Measurements from ENCODE around the gene BTBD8.
A peak's percentile ranks its signal among the peaks of the same experiment; 100 is the strongest.

BTBD8 gene

DNA sequence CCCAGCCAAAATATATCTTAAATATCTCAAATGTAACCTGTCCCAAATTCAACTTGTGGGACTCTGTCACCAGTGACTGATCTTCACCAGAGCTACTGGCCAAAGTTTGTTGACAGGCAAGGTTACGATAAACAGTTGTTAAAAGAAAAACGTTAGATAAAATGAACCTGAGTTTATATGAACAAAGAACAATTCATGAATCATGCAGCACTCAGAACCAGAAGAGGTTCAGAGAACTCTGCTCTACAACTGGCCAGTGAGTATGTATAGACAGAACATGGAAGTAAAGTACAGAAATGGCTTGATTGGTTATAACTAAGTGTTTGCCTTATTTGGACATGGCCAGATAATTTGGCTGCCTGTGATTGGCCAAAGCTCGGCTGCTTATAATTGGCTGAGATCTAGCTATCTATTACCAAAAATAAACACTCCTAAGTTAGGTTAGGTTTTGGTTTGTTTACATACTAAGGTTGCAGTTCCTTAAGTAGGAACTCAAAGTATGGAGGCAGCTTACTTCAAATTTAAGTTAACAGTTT is 25.5 kb downstream of the BTBD8 start:
- no peaks in the 10 kb centered on the region for H3K36me3 ChIP-seq (ENCODE audit: insufficient read depth, low read length)
- H2AFZ ChIP-seq (ENCODE audit: low read depth, low read length) = no peak overlapping the region
- H3K4me3 ChIP-seq (ENCODE audit: low read length) = no peak overlapping the region
- H3K9me3 ChIP-seq (ENCODE audit: low read length) = no peaks in the 10 kb centered on the region
- no peaks in the 10 kb centered on the region for H3K4me1 ChIP-seq (ENCODE audit: insufficient read depth, low read length)
- H3K27me3 ChIP-seq (ENCODE audit: insufficient read depth, low read length) = no peaks in the 10 kb centered on the region

DNA sequence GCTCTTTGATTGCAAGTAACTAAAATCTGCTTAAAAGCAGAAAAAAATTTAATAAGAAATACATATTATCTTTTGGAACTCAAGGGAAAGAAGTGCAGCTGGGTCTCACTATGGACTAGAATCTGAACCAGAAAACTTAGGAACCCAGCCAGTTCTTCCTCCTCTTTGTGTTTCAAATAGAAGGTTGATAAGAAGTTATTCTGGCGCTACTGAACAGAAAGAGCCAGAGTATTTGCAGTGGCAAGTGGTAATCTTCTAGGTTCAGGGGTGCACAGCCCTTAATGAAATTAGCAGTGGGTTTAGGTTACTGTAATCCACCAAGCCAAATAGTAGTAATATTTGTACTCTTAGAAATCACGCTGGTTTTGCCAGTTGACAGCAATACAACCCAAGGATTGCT is 28.5 kb downstream of the BTBD8 start:
- Histone ChIP-seq H3K4me3 (ENCODE audit: low read length) (no peak overlapping the region), H3K36me3 (ENCODE audit: insufficient read depth, low read length) (no peaks in the 10 kb centered on the region), H3K9me3 (ENCODE audit: low read length) (no peaks in the 10 kb centered on the region), H3K27me3 (ENCODE audit: insufficient read depth, low read length) (no peaks in the 10 kb centered on the region), H2AFZ (ENCODE audit: low read depth, low read length) (no peak overlapping the region), H3K4me1 (ENCODE audit: insufficient read depth, low read length) (no peaks in the 10 kb centered on the region)

DNA sequence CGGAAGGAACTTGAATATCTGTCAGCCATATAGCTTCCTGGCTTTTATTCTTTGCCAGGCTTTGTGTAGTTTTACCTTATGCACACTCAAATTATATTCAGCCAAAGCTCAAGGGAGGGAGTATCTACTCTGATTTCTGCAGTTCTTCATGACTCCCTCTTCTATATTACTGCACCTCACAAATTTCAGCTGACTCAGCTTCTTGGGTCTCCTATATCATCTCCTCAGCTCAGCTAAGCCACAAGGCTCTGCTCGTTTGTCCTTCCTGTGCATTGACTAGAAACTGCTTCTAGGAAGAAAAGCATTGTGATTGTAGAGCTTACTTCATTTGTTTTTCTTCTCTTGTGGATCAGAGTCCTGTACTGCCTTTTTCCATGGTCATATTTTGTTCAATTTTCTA is 37.4 kb downstream of the BTBD8 start:
- no peaks in the 10 kb centered on the region for H3K9me3 ChIP-seq (ENCODE audit: low read length)
- H2AFZ ChIP-seq (ENCODE audit: low read depth, low read length) = no peak overlapping the region
- no peaks in the 10 kb centered on the region for H3K27me3 ChIP-seq (ENCODE audit: insufficient read depth, low read length)
- H3K4me3 ChIP-seq (ENCODE audit: low read length) = no peak overlapping the region
- H3K36me3 ChIP-seq (ENCODE audit: insufficient read depth, low read length) = no peaks in the 10 kb centered on the region
- H3K4me1 ChIP-seq (ENCODE audit: insufficient read depth, low read length) = peaks cover 2% of the 10 kb centered on the region

DNA sequence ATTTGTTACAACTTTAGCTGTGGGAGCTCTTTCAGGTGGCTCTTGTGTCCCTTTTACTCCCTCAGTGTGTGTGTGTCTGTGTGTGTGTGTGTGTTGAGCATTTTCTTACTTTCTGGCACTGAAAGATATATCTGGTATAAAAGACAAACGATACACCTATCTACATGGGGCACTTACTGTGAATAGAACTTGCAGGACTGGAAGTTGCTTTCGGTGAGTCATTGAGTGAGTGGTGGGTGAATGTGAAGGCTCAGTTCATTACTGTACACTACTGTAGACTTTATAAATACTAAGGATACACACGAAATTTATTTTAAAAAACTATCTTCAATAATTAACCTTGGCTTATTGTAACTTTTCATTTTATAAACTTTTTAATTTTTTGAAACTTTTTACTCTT is 38.7 kb downstream of the BTBD8 start:
- Histone ChIP-seq H2AFZ (ENCODE audit: low read depth, low read length) (no peak overlapping the region), H3K4me1 (ENCODE audit: insufficient read depth, low read length) (peaks cover 2% of the 10 kb centered on the region), H3K4me3 (ENCODE audit: low read length) (no peak overlapping the region), H3K36me3 (ENCODE audit: insufficient read depth, low read length) (no peaks in the 10 kb centered on the region), H3K9me3 (ENCODE audit: low read length) (no peaks in the 10 kb centered on the region), H3K27me3 (ENCODE audit: insufficient read depth, low read length) (no peaks in the 10 kb centered on the region)

DNA sequence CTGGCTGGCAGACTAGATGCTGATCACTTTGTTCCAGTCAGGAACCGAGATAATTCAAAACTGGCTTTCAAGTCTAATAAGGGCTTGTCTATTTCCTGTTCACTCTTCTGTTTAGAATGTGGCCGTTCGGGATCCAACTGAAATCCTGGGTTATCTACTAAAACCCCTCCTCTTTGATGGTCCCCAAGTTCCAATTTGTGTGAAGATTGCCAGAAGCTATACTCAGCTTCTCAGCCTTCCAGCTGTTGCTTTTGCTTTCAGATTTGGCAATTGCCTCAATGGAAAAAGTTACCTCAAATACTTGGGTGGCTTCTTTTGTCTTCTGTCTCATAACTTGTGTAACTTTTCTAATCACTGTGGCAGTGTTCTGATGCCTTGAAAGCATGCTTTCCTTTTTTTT is 43.7 kb downstream of the BTBD8 start:
- H3K4me3 ChIP-seq (ENCODE audit: low read length) = no peak overlapping the region
- H3K4me1 ChIP-seq (ENCODE audit: insufficient read depth, low read length) = no peaks in the 10 kb centered on the region
- no peaks in the 10 kb centered on the region for H3K27me3 ChIP-seq (ENCODE audit: insufficient read depth, low read length)
- H2AFZ ChIP-seq (ENCODE audit: low read depth, low read length) = no peak overlapping the region
- H3K9me3 ChIP-seq (ENCODE audit: low read length) = no peaks in the 10 kb centered on the region
- no peaks in the 10 kb centered on the region for H3K36me3 ChIP-seq (ENCODE audit: insufficient read depth, low read length)

DNA sequence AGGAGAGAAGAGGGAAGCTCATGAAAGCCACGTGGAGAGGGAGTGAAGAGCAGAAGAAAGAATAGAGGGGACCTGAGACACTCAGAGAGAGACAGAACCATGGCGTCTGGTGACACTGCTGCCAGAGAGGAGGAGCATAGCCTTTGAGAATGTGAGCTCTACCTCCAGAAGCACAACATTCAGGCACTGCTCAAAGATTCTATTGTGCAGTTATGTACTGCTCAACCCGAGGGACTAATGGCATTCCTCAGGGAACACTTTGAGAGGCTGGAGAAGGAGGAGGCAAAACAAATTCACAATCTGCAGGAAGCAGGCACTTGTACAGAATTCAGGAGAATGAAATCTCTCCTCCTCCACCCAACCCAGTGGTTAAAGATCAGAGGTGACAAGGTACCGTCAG is 45.1 kb downstream of the BTBD8 start:
- H3K27me3 ChIP-seq (ENCODE audit: insufficient read depth, low read length) = no peaks in the 10 kb centered on the region
- no peaks in the 10 kb centered on the region for H3K9me3 ChIP-seq (ENCODE audit: low read length)
- H3K4me3 ChIP-seq (ENCODE audit: low read length) = no peak overlapping the region
- H3K4me1 ChIP-seq (ENCODE audit: insufficient read depth, low read length) = no peaks in the 10 kb centered on the region
- no peaks in the 10 kb centered on the region for H3K36me3 ChIP-seq (ENCODE audit: insufficient read depth, low read length)
- no peak overlapping the region for H2AFZ ChIP-seq (ENCODE audit: low read depth, low read length)

DNA sequence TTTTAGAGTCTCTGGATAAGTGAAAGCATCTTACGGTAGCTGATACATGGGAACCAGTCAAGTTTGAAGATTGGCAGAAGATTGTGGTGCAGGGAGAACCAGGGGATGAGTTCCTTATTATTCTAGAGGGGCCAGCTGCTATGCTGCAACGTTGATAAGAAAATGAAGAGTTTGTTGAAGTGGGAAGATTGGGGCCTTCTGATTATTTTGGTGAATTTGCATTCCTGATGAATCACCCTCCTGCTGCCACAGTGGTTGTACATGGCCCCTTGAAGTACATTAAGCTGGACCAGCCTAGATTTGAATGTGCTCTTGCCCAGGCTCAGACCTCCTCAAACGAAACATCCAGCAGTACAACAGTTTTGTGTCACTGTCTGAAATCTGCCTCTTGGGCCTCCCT is 45.9 kb downstream of the BTBD8 start:
- H3K9me3 ChIP-seq (ENCODE audit: low read length) = no peaks in the 10 kb centered on the region
- no peak overlapping the region for H3K4me3 ChIP-seq (ENCODE audit: low read length)
- no peaks in the 10 kb centered on the region for H3K4me1 ChIP-seq (ENCODE audit: insufficient read depth, low read length)
- no peaks in the 10 kb centered on the region for H3K27me3 ChIP-seq (ENCODE audit: insufficient read depth, low read length)
- H2AFZ ChIP-seq (ENCODE audit: low read depth, low read length) = no peak overlapping the region
- no peaks in the 10 kb centered on the region for H3K36me3 ChIP-seq (ENCODE audit: insufficient read depth, low read length)

DNA sequence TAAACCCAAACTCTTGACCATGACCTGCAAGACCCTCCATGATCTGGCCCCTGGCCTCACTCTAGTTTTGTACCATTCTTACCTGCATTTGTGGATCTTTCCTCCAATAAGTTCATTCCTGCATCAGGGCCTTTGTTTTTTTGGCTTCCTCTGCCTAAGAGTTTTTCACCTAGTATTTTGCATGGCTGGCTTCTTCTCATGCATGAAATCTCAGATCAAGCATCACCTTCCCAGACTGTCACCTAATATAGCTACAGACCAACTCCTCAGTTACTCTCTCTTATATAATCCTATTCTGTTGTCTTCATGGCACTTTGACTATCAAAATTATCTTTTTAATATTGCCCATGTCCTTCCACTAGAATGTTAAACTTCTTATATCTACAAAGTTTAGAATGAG is 54.2 kb downstream of the BTBD8 start:
- no peaks in the 10 kb centered on the region for H3K27me3 ChIP-seq (ENCODE audit: insufficient read depth, low read length)
- no peaks in the 10 kb centered on the region for H3K4me1 ChIP-seq (ENCODE audit: insufficient read depth, low read length)
- no peaks in the 10 kb centered on the region for H3K9me3 ChIP-seq (ENCODE audit: low read length)
- no peaks in the 10 kb centered on the region for H3K36me3 ChIP-seq (ENCODE audit: insufficient read depth, low read length)
- H2AFZ ChIP-seq (ENCODE audit: low read depth, low read length) = no peak overlapping the region
- H3K4me3 ChIP-seq (ENCODE audit: low read length) = no peak overlapping the region

DNA sequence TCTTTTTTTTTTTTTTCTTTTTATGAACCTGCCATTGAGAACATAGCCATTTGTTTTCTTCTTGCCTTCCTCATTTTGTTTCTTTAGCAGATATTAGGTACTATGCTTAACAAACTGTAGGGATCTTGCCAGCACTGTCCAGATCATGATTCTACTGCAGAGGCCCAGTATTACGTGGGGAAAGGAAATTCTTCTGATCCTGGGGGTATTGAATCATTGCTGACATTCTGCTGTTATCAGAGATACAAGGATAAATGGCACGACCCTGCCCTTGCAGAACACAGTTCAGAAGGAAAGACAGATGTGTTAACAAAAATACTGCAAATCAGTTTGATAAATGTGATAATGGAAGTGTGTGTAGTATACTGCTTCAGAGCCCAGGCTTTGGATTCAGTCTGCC is 56.2 kb downstream of the BTBD8 start:
- Histone ChIP-seq H3K27me3 (ENCODE audit: insufficient read depth, low read length) (no peaks in the 10 kb centered on the region), H3K9me3 (ENCODE audit: low read length) (no peaks in the 10 kb centered on the region), H3K4me1 (ENCODE audit: insufficient read depth, low read length) (no peaks in the 10 kb centered on the region), H3K36me3 (ENCODE audit: insufficient read depth, low read length) (no peaks in the 10 kb centered on the region), H2AFZ (ENCODE audit: low read depth, low read length) (no peak overlapping the region), H3K4me3 (ENCODE audit: low read length) (no peak overlapping the region)

DNA sequence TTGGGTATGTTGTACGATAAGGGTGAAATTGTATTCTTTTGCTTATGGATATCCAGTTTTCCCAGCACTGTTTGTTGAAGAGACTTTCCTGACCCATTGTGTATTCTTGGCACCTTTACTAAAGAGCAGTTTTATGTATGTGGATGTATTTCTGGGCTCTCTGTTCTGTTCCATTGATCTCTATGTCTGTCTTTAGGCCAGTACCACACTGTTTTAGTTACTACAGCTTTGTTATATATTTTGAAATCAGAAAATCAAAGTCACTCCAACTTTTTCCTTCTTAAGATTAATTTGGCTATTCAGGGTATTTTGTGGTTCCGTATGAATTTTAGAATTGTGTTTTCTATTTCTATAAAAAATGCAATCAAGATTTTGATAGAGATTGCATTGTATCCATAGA is 74.8 kb downstream of the BTBD8 start:
- no peaks in the 10 kb centered on the region for H3K4me1 ChIP-seq (ENCODE audit: insufficient read depth, low read length)
- H3K9me3 ChIP-seq (ENCODE audit: low read length) = peaks cover 3% of the 10 kb centered on the region
- no peak overlapping the region for H2AFZ ChIP-seq (ENCODE audit: low read depth, low read length)
- H3K27me3 ChIP-seq (ENCODE audit: insufficient read depth, low read length) = no peaks in the 10 kb centered on the region
- H3K36me3 ChIP-seq (ENCODE audit: insufficient read depth, low read length) = no peaks in the 10 kb centered on the region
- no peak overlapping the region for H3K4me3 ChIP-seq (ENCODE audit: low read length)

DNA sequence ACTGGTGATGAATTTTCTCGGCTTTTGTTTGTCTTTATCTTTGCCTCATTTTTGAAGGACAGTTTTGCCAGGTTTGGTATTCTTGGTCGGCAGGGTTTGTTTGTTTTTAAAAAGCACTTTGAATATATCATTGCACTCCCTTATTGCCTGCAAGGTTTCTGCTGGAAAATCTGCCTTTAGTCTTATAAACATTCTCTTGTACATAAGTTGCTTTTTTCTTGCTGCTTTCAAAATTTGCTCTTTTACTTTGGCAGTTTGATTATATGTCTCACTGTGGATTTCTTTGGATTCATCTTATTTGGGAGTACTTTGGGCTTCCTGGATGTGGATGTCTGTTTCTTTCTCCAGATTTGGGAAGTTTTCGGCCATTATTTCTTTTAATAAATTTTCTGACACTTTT is 79.4 kb downstream of the BTBD8 start:
- Histone ChIP-seq H3K9me3 (ENCODE audit: low read length) (peaks cover 4% of the 10 kb centered on the region), H3K4me3 (ENCODE audit: low read length) (no peak overlapping the region), H3K4me1 (ENCODE audit: insufficient read depth, low read length) (peaks cover 3% of the 10 kb centered on the region), H3K27me3 (ENCODE audit: insufficient read depth, low read length) (no peaks in the 10 kb centered on the region), H2AFZ (ENCODE audit: low read depth, low read length) (no peak overlapping the region), H3K36me3 (ENCODE audit: insufficient read depth, low read length) (no peaks in the 10 kb centered on the region)

DNA sequence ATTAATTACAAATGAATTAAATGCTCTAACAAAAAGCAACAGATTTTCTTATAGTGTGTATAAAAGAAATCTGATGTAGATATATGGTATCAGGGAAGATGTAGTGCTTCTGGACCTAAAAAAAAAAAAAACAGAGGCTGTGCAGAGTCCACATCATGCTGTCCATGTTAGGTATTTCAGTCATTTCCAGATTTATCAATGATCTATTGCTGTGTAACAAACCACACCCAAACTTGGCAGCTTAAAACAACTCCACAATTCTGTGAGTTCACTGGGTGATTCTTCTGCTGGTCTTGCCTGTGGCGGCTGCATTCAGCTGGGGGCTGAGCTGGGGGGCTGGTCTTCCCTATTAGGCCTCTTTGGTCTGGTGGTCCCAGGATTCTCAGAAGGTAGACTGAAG is 85.2 kb downstream of the BTBD8 start:
- no peak overlapping the region for H2AFZ ChIP-seq (ENCODE audit: low read depth, low read length)
- no peaks in the 10 kb centered on the region for H3K27me3 ChIP-seq (ENCODE audit: insufficient read depth, low read length)
- H3K4me1 ChIP-seq (ENCODE audit: insufficient read depth, low read length) = peaks cover 15% of the 10 kb centered on the region
- peaks cover 2% of the 10 kb centered on the region for H3K9me3 ChIP-seq (ENCODE audit: low read length)
- H3K4me3 ChIP-seq (ENCODE audit: low read length) = no peak overlapping the region
- H3K36me3 ChIP-seq (ENCODE audit: insufficient read depth, low read length) = no peaks in the 10 kb centered on the region

DNA sequence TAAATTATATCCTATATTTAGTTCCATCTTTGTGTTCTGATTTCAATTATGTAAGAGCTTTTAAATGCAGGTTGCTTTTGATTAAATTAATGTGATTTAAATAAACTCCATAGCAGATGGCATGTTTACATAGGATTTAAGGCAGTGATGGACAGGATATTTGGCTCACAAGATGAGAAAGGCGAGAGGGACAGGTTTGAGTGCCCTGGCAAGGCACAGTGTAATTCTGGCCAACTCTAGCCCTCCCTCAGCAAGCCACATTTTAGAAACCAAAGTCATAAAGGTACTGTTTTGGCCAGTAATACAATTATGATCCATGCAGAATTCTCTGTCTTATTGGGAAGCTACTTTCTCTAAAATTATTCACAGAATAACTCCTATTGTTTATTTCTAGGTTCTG is 87.0 kb downstream of the BTBD8 start:
- H3K36me3 ChIP-seq (ENCODE audit: insufficient read depth, low read length) = no peaks in the 10 kb centered on the region
- no peak overlapping the region for H3K4me3 ChIP-seq (ENCODE audit: low read length)
- H3K4me1 ChIP-seq (ENCODE audit: insufficient read depth, low read length) = peaks cover 11% of the 10 kb centered on the region
- H2AFZ ChIP-seq (ENCODE audit: low read depth, low read length) = no peak overlapping the region
- H3K9me3 ChIP-seq (ENCODE audit: low read length) = no peaks in the 10 kb centered on the region
- no peaks in the 10 kb centered on the region for H3K27me3 ChIP-seq (ENCODE audit: insufficient read depth, low read length)

DNA sequence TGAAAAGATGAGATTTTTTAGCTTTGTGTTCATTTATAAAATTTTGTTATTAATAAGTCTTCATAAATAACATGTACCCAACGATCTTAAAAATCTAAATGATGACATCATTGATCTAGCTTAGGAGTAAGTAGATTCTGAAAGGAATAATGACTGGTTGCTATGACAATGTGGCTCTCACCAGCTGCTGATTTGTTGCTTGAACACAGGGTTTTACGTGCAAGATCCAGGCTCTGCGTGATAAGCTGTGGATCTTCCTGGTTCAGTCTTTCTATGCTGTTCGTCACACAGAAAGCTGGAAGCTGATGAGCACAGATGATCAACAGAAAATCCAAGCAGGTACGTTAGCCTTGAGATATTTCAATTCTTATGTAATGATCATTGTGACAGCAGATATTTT is 88.5 kb downstream of the BTBD8 start:
- Histone ChIP-seq H3K4me3 (ENCODE audit: low read length) (peak overlapping the region; percentile 31), H3K36me3 (ENCODE audit: insufficient read depth, low read length) (no peaks in the 10 kb centered on the region), H2AFZ (ENCODE audit: low read depth, low read length) (no peak overlapping the region), H3K27me3 (ENCODE audit: insufficient read depth, low read length) (no peaks in the 10 kb centered on the region), H3K9me3 (ENCODE audit: low read length) (no peaks in the 10 kb centered on the region), H3K4me1 (ENCODE audit: insufficient read depth, low read length) (peaks cover 11% of the 10 kb centered on the region)
